ENCODE data around the gene SCGN.

SCGN gene

GRCh38 chr6:25641377-25641776, 10.6 kb upstream of the SCGN start:
- no peak for DNase-seq

- no peak for DNase-seq
Measured at GRCh38 chr6:25641940-25642666, 9.9 kb upstream of the SCGN start.

GRCh38 chr6:25642667-25643328, 9.2 kb upstream of the SCGN start:
- DNase-seq: no peak

- DNase-seq: no peak
Measured at GRCh38 chr6:25645916-25646315, 6.1 kb upstream of the SCGN start.

GRCh38 chr6:25649611-25650010, 2.4 kb upstream of the SCGN start:
- no peak for DNase-seq

DNA sequence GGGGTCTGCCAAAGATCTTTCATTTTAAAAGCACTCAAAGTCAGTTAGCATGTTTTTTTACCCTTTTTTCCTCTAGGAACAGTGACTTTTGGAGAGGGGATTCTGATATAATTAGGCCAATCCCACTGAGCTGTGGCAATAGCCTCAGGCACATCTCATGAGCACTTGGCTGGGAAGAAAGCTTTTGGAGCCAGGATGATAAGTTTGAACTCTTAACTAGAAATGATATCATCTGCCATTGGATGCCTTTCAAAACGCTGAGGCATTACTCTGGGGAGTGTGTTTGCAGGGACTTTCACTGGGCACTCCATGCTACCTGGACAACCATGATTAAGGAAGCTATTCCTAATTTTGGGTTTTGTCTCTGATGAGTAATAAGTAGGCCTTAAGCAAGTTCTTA, 3.7 kb downstream of the SCGN start:
- DNase-seq: no peak

GRCh38 chr6:25659633-25660368, 7.8 kb downstream of the SCGN start:
- no peak for DNase-seq

GRCh38 chr6:25660512-25660911, 8.5 kb downstream of the SCGN start:
- DNase-seq: no peak

DNA sequence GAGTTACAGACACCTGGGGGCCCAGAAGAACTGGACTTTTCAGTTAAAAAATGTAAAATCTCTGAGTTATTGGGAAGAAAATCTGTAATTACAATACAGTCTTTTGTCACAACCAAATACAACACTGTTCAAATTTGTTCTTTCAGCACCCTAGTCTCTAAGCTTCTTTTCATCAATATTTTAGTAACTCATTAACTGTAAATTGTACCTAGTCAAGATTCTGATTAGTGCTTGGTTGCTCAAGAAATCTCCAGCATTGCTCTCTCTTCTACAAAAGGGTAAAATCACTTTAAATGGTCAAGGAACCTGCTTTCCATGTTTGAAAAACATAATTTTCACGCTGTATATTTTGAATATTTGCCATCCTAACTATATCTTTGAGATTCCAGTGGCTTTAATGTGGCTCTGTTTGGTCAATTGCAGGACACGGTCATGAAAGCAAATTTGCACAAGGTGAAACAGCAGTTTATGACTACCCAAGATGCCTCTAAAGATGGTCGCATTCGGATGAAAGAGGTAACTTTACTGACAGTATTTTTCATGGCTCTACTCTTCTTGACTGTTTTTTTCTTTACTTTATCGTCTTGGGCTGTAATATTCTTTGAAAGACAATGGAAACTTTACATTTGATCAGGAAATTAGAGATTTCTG, 9.2 kb downstream of the SCGN start:
- DNase-seq: no peak

- no peak for DNase-seq
Measured at GRCh38 chr6:25665455-25665854, 13.4 kb downstream of the SCGN start.

DNA sequence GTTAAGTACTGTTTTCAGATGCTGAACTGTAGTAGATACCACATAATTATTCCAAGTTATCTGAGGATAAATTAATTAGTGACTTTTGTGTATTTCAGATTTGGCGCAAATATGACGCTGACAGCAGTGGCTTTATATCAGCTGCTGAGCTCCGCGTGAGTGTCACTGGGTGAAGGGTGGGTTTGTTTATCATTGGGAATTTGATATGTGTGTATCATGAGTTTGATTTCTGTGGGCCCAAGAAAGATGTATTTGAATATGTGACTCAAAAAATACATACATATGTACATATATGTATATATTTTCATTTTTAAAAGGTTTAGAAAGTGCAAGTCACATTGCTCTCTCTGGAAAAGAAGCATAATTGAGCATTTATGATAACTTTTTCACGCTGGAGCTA, 17.4 kb downstream of the SCGN start:
- DNase-seq: no peak

GRCh38 chr6:25670208-25670607, 18.2 kb downstream of the SCGN start:
- no peak for DNase-seq

DNA sequence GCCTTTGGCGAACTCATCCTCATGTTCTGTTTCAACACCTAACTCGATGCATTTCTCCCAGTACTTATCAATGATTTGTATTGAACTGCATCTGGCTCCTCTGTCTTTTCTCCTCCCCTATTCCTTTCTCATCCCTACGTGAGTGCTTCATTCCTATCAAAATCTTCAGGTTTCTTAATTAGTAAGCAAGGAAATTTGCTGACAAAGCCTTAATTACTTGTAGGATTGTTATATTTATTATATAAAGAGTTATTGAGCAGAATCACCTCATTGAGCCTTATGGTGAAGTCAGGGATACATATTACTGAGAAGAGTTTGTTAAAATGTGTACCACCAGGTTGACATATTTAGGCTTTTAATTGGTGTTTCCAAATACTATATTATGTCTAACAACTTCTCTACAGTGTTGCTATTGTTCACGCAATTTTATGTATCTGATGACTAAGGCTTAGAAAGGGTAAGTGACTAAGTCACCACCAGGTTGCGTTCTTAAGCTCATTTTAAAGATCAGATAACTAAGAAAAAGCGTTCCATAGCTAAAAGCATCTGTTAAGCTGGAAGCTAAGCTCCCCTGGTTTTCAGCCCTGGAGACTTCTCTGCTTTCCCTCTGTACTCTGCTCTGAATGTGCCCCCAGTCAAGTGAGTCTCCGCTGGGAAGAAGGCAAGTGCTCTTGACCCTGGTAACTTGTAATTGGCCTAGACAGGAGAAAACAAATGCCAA, 18.9 kb downstream of the SCGN start:
- DNase-seq: no peak

DNA sequence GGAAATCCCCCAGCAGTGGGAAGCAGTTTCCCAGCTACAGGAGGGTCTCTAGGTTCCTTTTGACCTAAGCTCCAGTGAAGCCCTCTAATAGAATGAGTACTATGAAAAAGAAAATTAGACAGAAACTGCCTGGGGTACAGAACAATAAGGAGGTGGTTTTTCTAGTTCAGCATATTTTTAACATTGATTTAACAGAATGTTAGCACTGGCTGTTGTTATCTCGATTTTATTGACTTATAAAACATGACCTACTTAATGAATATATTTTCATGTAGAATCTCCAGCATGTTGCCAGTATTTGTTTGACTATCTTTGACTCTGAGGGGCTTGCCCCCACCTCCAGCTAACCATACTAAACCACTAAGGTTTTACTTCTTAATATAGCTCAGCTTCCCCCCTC, 19.6 kb downstream of the SCGN start:
- no peak for DNase-seq

- DNase-seq: no peak
Measured at GRCh38 chr6:25675167-25675566, 23.2 kb downstream of the SCGN start.

GRCh38 chr6:25676775-25677174, 24.8 kb downstream of the SCGN start:
- DNase-seq: no peak

DNA sequence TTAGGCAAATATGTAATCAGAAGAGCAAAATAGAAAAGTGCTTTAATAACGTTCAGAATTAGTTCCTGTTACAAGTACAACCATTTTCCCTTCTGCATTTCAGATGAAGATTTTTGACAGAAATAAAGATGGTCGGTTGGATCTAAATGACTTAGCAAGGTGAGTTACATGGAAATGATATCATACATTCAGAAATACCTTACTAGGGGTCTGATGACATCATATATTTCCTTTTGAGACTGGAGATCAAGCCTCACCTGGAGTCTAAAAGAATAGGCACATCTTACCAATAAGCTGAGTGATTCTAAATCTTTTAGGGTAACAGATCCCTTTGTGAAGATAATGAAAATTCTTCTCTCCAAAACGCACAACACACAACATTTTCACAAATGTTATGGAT, 29.8 kb downstream of the SCGN start:
- DNase-seq: no peak

DNA sequence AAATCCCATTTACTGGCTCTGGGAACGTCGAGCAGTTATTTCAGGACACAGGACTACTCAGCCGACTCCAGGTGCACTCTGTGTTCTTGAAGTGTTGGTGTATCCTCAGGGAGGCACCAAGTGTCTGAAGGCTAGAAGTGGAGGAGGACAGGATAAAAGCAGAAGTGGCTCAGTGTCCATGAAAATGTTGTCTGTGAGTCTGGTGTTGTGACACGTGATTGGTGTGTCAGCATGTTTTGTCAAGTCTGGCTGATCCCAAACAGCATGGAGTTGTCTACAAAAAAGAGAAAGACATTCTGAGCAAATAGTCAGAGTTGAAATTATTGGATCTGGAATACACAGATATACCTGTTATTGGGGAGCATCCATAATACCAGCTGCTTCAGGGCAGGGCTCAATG, 30.3 kb downstream of the SCGN start:
- DNase-seq: no peak

DNA sequence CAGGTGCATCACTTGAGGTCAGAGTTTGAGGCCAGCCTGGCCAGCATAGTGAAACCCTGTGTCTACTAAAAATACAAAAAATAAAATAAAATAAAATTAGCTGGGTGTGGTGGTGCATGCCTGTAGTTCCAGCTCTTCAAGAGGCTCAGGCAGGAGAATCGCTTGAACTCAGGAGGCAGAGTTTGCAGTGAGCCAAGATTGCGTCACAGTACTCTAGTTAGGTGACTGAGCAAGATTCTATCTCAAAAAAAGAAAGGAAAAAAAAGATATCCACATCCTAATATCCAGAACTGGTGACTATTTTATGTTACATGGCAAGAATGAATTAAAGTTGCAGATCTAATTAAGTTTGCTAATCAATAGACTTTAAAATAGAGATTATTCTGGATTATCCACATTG, 32.5 kb downstream of the SCGN start:
- no peak for DNase-seq

DNA sequence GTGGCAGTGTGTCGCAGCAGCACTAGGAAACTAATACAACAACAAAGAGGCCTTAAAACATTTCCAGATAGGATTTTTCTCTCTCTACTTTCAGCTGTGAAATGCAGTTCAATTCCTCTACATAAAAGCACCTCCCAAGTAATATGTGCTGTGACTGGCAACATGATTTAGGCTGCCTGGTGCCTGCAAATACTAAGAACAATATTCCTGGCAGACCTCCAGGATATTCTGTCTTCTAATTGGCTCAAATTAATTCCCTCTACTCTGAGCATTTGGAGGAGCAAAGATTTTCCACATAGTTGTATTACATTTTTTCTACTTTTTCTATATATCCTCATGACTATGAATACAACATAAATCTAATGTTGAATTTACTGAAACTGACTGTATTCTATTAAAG, 33.2 kb downstream of the SCGN start:
- DNase-seq: no peak

GRCh38 chr6:25685896-25686295, 33.9 kb downstream of the SCGN start:
- no peak for DNase-seq

- DNase-seq: no peak
Measured at GRCh38 chr6:25686856-25687255, 34.8 kb downstream of the SCGN start.

DNA sequence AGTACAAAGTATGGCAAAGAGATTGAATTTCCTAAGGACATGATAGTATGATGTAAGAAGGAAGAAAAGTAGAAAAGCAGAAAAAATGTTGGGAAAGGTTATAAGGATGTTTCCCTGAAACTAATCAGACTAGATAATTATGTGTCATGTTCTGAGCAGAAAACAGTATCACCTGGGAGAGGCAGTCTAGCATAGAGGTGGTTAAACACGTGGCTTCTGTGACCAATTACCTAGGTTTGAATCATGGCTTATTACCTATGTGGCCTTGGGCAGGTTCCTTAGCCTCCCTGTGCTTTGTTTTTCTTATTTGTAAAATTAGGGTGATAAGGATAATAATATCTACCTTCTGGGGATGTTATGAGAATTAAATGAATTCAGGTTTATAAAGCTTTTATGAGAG, 38.0 kb downstream of the SCGN start:
- no peak for DNase-seq

Measured in RPMI8226 (cell line).